Cerebellar cortex (tissue), 1 donor: ENCODE results near the gene DENND6B.

ENCODE experiments used
- DNase-seq: peaks from one replicate; pipeline ENCODE4 v3.0.0-alpha.2; 2015; ENCODE audit warnings: low spot score

DENND6B gene

DNA sequence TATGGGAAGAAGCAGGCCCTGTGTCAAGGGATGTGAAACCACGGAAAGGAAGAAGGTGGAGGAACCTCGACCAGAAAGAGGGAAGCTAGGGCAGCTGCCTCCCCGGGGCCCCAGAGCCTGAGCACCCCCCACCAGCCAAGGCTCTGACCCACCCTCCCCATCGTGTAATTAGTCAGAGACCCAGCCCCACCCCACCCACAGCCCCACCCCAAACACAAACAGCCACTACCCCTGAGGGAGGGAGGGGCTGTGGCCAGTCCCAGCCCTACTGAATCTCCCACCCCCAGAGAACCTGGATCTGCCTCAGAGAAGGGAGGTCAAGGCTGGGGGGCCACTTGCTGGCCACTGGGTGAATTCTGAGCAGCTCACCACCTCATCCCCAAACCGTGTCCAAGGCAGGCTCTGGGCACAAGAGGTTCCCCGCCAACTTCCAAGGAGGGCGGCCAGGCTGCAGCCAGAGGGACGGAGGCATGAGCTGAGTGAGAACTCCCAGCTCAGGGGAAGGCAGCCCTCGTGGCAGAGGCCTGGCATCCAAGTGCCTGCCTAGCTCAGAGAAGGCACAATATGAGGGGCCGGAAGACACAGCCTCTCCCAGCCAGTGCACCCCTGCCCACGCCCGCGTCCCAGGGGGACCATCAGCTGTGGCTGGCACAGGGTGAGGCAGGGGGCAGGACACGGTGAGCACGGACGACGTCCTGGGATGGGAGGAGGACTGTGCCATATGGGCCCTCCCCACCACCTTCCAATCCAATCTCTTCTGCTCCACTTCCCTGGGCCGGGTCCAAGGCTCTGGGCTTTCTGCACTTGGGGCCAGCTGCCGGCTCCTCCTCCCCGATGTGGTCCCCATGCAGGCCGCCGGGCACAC lies 22.1 kb downstream of the DENND6B start:
- DNase-seq: peak; percentile 93

DNA sequence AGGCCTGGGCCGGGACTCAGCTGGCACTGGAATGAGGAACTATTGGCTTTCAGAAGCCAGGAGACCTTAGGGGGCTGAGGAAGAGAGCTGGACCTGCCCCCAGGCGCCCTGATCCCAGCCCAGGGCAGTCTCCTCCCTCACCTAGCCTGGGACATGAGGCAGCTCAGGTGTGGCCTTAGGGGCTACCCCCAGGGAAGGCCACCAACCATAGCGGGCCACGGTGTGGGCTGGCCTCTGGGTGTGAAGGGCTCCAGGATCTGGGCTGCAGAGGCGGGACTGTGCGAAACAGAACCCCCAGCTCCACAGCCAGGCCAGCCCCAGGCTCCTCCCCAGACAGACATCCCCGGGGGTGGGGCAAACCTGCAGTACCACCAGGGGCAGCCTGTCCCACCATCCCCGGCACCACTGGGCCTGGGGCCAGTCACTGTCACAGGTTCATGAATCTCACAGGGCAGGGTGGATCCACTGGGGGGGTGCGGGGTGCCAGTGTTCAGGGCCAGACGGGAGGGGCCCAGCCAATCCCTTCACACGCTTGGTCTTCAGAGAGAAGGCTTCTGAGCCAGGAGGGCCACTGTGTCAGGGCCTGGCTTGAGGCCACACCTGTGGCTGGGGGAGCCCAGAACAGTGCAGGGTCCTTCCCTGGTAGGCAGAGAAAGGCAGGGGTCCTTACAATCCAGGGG lies 22.8 kb downstream of the DENND6B start:
- DNase-seq: peak; percentile 61

- DNase-seq: no peak
These were observed 23.3 kb downstream of the DENND6B start for GRCh38 chr22:50303515-50303847.

DNA sequence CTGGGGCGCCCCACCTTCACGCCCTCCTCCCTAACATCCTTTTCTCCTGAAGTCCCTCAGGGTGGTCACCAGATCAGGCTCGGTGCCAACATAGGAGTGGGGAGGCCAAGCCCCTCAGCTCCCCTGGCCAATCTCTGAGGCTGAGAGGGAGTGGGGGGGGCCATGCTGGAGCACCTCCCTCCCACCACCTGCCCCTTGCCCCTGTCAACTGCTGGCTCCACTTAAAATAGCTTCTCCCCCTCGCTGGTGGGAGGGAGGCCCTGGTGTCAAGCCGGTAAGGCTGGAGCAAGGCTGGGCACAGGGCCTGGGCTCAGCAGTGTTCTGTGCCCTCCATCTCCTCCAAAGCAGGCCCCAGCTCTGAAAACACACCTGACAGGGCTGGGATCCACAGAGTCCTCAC lies 24.2 kb downstream of the DENND6B start:
- DNase-seq: peak; percentile 64

GRCh38 chr22:50302041-50302541 lies 24.7 kb downstream of the DENND6B start:
- peak; percentile 7 for DNase-seq

- peak; percentile 10 for DNase-seq
These were observed 25.2 kb downstream of the DENND6B start for GRCh38 chr22:50301581-50301991.

DNA sequence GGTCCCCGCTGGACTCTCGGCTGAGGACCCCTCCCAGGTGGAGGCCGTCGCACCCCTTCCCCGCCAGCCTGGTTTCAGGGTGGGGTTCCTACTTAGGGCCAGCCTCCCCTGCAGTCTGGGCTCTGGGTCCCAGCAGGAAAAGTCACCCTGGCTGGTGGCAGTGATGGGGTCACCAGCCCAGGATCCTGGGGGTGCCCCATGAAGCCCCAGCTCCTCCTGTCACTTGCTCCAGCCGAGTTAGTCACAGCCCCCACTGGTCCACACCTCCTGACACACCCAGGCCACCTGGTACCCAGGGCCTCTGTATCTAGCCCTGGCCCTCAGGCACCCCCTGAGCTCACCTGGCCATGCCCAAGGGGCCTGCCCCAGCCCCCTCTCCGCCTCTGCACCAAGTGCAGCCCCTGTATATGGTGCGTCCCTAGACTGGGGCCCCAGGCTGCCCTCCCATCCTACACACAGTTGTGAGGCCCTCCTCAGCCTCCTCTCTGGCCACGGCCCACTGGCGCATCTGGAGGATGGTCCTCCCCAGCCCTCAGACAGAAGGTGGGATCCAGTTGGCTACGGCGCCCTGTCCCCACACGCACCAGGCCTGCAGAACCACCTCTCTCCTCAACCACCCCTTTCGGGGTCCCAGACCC lies 26.1 kb downstream of the DENND6B start:
- DNase-seq: no peak

GRCh38 chr22:50299785-50300619 lies 26.8 kb downstream of the DENND6B start:
- DNase-seq: no peak

GRCh38 chr22:50298937-50299784 lies 27.7 kb downstream of the DENND6B start:
- DNase-seq: no peak

DNA sequence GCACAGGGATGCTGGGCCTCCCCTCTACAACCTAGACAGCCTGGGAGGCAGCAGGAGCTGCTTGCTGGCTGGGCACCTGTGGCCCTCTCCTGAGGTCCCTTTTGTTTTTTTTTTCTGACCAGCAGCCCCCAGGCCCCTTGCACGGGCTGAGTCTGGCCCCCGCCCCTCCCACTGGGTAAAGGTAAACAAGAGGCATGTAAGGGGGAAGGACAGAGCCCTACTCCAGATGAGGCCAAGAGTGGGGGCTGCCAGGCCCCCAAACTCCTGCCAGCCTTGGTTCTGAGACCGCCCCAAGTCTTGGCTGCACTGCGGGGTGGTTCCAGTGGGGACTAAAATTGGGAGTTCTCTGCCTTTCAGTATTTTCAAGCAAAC lies 28.6 kb downstream of the DENND6B start:
- DNase-seq: no peak

GRCh38 chr22:50297510-50298265 lies 29.1 kb downstream of the DENND6B start:
- DNase-seq: no peak

- no peak for DNase-seq
These were observed 29.9 kb downstream of the DENND6B start for GRCh38 chr22:50296658-50297490.

GRCh38 chr22:50294319-50294656 lies 32.5 kb downstream of the DENND6B start:
- no peak for DNase-seq

GRCh38 chr22:50293441-50294318 lies 33.1 kb downstream of the DENND6B start:
- no peak for DNase-seq

GRCh38 chr22:50292643-50293440 lies 34.0 kb downstream of the DENND6B start:
- no peak for DNase-seq

DNA sequence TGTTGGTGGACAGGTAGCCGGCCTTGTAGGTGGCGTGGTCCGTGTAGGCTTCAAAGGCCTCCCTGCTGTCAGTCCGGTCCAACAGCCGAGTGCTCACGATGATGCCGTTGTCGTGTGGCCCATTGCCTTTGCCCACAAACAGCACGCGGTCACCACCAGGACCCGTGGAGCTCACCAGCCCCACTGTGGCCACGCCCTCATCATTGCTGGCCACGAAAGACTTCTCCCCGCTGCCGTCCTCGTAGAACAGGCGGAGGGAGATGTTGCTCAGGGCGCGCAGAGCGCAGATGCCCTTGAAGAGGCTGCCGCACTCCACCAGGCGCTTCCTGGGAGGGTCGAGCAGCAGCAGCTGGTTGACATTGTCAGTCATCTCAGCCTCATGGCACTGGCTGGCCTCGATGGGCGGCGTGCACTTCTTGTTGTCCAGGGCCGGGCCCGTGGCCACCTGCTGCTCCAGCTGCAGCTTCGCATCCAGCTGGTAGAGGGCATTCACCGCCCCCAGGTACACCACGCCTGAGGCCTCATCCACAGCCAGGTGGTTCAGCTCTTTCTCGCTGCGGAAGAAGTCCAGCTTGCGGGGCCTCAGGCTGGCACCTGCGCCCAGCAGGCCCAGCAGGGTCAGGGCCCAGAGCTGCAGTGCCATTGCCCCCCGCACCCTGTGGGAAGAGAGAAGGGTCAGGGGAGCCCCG lies 36.7 kb downstream of the DENND6B start:
- no peak for DNase-seq
